ENCODE data around the gene FGF16. TPM values are rescaled to one million over a fixed set of nuclear protein-coding genes. Genes with fewer than 3 reads are reported as not detected.

Gene FGF16
- polyA plus RNA-seq, 1 of the 3 experiments (the other 2 are of a cell fraction), result not detected

GRCh38 chrX:77422891-77423648, 24.1 kb upstream of the FGF16 start:
- WGBS (ENCODE audit: low lambda C conversion rate), result 22% methylated on average over 4 of the region's 4 CpGs
- CTCF ChIA-PET, result no interaction called here
- H3F3A ChIP-seq (replicated peaks; ENCODE audit: insufficient read depth), result peaks cover 9% of the 10 kb centered on the region
- POLR2A ChIA-PET, result no interaction called here
- no peaks in the 10 kb centered on the region for H3K9me2 ChIP-seq
- H3K9me3 ChIP-seq, result no peaks in the 10 kb centered on the region
- H3K4me2 ChIP-seq, result no peak overlapping the region
- H3K4me3 ChIP-seq (ENCODE audit: low read depth in 2 of 2, low read length in 1 of 2), result no peak overlapping the region
- H2AFZ ChIP-seq (ENCODE audit: low read depth), result no peak overlapping the region
- 0 out of 4 replicates have a peak, but pooled peaks cover 0 to 5% of the 10 kb centered on the region in 2 experiments for H3K4me1 ChIP-seq (ENCODE audit: control insufficient read depth in 1 of 2, insufficient read depth in 2 of 2, low read depth in 1 of 2, low read length in 1 of 2)
- no peaks in the 10 kb centered on the region for H3K36me3 ChIP-seq (replicated peaks in 1 of 2; ENCODE audit: control insufficient read depth in 1 of 2, insufficient read depth in 2 of 2, low read length in 1 of 2)
- DNase-seq, result no peak
- H3K27ac ChIP-seq (ENCODE audit: low read depth in 2 of 2, low read length in 1 of 2), result no peak overlapping the region
- H4K20me1 ChIP-seq (ENCODE audit: insufficient read depth), result no peaks in the 10 kb centered on the region
- H3K27me3 ChIP-seq (ENCODE audit: insufficient read depth), result no peaks in the 10 kb centered on the region
- no peaks in the 10 kb centered on the region for H3K79me2 ChIP-seq (ENCODE audit: insufficient read depth)
- no peak overlapping the region for H3K9ac ChIP-seq
- TF ChIP-seq GABPA (IDR thresholded peaks at IDR 0.05; ENCODE audit: low read depth), result no peak
- no peak for TF ChIP-seq SIN3A (IDR thresholded peaks at IDR 0.05; ENCODE audit: borderline replicate concordance, low read depth, low read length)
- no peak for TF ChIP-seq USF2 (IDR thresholded peaks at IDR 0.05; ENCODE audit: borderline replicate concordance, low read depth, low read length)
- no peak for TF ChIP-seq EP300 (IDR thresholded peaks at IDR 0.05; ENCODE audit: borderline replicate concordance in 1 of 2, low read depth in 1 of 2, low read length in 1 of 2)
- no peak for TF ChIP-seq MXI1 (IDR thresholded peaks at IDR 0.05; ENCODE audit: low read depth, low read length)
- no peak for TF ChIP-seq PBX3 (IDR thresholded peaks at IDR 0.05)
- TF ChIP-seq RFX5 (IDR thresholded peaks at IDR 0.05; ENCODE audit: low read length), result no peak
- no peak for TF ChIP-seq ELF1 (IDR thresholded peaks at IDR 0.05)
- TF ChIP-seq FOSL2 (IDR thresholded peaks at IDR 0.05; ENCODE audit: borderline replicate concordance, low read depth), result no peak
- TF ChIP-seq FOXJ3 (CRISPR knock-in tag; IDR thresholded peaks at IDR 0.05), result no peak

GRCh38 chrX:77426811-77427210, 20.4 kb upstream of the FGF16 start:
- no peak for DNase-seq
- 0 out of 4 replicates have a peak, but pooled peaks cover 0 to 5% of the 10 kb centered on the region in 2 experiments for H3K4me1 ChIP-seq (ENCODE audit: control insufficient read depth in 1 of 2, insufficient read depth in 2 of 2, low read depth in 1 of 2, low read length in 1 of 2)
- H3K27ac ChIP-seq (ENCODE audit: low read depth in 2 of 2, low read length in 1 of 2), result peak overlapping the region in 1 of 2 experiments; percentile 83; a peak in 2 of 4 replicates
- H3K9me3 ChIP-seq, result no peaks in the 10 kb centered on the region
- H3K79me2 ChIP-seq (ENCODE audit: insufficient read depth), result no peaks in the 10 kb centered on the region
- ChIA-PET POLR2A (no interaction called here), CTCF (interaction anchor here (1.0 kb wide), 1 partner anchor 12 kb away, joined by 4 read pairs; no protein-coding TSS in a partner anchor)
- no peaks in the 10 kb centered on the region for H3K36me3 ChIP-seq (replicated peaks in 1 of 2; ENCODE audit: control insufficient read depth in 1 of 2, insufficient read depth in 2 of 2, low read length in 1 of 2)
- H3K4me2 ChIP-seq, result no peak overlapping the region
- H4K20me1 ChIP-seq (ENCODE audit: insufficient read depth), result no peaks in the 10 kb centered on the region
- no peaks in the 10 kb centered on the region for H3K27me3 ChIP-seq (ENCODE audit: insufficient read depth)
- 36% methylated on average over 2 of the region's 2 CpGs for WGBS (ENCODE audit: low lambda C conversion rate)
- H3K9ac ChIP-seq, result no peak overlapping the region
- no peak overlapping the region for H3K4me3 ChIP-seq (ENCODE audit: low read depth in 2 of 2, low read length in 1 of 2)
- no peak for TF ChIP-seq FOSL2 (IDR thresholded peaks at IDR 0.05; ENCODE audit: borderline replicate concordance, low read depth)
- H2AFZ ChIP-seq (ENCODE audit: low read depth), result no peak overlapping the region
- H3F3A ChIP-seq (replicated peaks; ENCODE audit: insufficient read depth), result peaks cover 9% of the 10 kb centered on the region
- no peaks in the 10 kb centered on the region for H3K9me2 ChIP-seq
